ENCODE measurements around the gene AMBN. TPM values are rescaled to one million over a fixed set of nuclear protein-coding genes. Genes with fewer than 3 reads are reported as not detected.
A peak's percentile ranks its signal among the peaks of the same experiment; 100 is the strongest.

AMBN gene
- polyA plus RNA-seq, 1 donor (not counting 4 experiments of a cell fraction or from before 2014, with no cell fraction given) = not detected

DNA sequence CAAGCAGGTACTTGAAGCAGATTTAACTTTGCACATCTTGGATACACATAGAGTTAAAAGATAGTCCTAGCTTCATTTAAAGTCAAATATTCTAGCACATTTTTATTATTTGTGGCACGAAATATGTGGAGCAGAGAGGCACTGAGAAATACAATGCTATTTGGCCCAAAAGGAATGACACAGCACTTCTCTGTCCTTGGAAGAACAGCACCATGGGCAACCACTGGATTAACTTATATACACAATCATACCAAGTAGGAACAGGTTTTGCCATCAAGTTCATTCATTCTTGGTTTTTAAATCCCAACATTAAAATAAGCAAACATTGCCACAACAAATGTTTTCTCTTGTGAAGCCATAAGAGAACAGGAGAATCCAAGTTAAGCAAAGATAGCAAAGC lies 35.6 kb downstream of the AMBN start:
- no peak overlapping the region for H3K4me3 ChIP-seq (ENCODE audit: control insufficient read depth in 2 of 3, extremely low read depth in 1 of 3, insufficient read depth in 2 of 3, low read depth in 1 of 3, low read length in 3 of 3)
- H4K20me1 ChIP-seq (ENCODE audit: control insufficient read depth, extremely low read depth, insufficient read depth, low read length) = no peaks in the 10 kb centered on the region
- no peak overlapping the region for H3K9ac ChIP-seq (ENCODE audit: control insufficient read depth, extremely low read depth, insufficient read depth, low read length)
- dilution Hi-C loops (cut with MboI; ENCODE audit: extremely low pct_ligation_motif_present, low sequenced_read_pairs) = no loop called here
- H3K79me2 ChIP-seq (ENCODE audit: control insufficient read depth, insufficient read depth, low read length) = no peaks in the 10 kb centered on the region
- peaks cover 8% of the 10 kb centered on the region for H3K4me1 ChIP-seq (ENCODE audit: control insufficient read depth, extremely low read depth, insufficient read depth, low read length)
- TF ChIP-seq, protein P1, sequence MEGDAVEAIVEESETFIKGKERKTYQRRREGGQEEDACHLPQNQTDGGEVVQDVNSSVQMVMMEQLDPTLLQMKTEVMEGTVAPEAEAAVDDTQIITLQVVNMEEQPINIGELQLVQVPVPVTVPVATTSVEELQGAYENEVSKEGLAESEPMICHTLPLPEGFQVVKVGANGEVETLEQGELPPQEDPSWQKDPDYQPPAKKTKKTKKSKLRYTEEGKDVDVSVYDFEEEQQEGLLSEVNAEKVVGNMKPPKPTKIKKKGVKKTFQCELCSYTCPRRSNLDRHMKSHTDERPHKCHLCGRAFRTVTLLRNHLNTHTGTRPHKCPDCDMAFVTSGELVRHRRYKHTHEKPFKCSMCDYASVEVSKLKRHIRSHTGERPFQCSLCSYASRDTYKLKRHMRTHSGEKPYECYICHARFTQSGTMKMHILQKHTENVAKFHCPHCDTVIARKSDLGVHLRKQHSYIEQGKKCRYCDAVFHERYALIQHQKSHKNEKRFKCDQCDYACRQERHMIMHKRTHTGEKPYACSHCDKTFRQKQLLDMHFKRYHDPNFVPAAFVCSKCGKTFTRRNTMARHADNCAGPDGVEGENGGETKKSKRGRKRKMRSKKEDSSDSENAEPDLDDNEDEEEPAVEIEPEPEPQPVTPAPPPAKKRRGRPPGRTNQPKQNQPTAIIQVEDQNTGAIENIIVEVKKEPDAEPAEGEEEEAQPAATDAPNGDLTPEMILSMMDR (optimal IDR thresholded peaks at IDR 0.05 in 1 of 3, IDR thresholded peaks at IDR 0.05 in 1 of 3, conservative IDR thresholded peaks at IDR 0.05 in 1 of 3; ENCODE audit: extremely low read depth in 1 of 3, insufficient read depth in 2 of 3, low read length in 3 of 3) = no peak
- no peak for TF ChIP-seq EZH2 (IDR thresholded peaks at IDR 0.05; ENCODE audit: low read length)
- H2AFZ ChIP-seq (ENCODE audit: control insufficient read depth, low read length) = peak overlapping the region; percentile 10
- no peak overlapping the region for H3K27ac ChIP-seq (ENCODE audit: control insufficient read depth, insufficient read depth, low read length)
- H3K36me3 ChIP-seq (ENCODE audit: control insufficient read depth in 2 of 2, extremely low read depth in 1 of 2, insufficient read depth in 2 of 2, low read length in 2 of 2) = no peaks in the 10 kb centered on the region
- H3K9me1 ChIP-seq (ENCODE audit: control insufficient read depth, extremely low read depth, insufficient read depth, low read length) = no peaks in the 10 kb centered on the region
- H3K27me3 ChIP-seq (ENCODE audit: control insufficient read depth, extremely low read depth, insufficient read depth, low read length) = no peaks in the 10 kb centered on the region
- H3K4me2 ChIP-seq (ENCODE audit: control insufficient read depth, extremely low read depth, insufficient read depth, low read depth, low read length) = no peak overlapping the region
- H3K9me3 ChIP-seq (ENCODE audit: control insufficient read depth, low read depth, low read length) = no peaks in the 10 kb centered on the region
- DNase-seq (ENCODE audit: low read depth, low spot score) (no peak), FAIRE-seq (no peak)

DNA sequence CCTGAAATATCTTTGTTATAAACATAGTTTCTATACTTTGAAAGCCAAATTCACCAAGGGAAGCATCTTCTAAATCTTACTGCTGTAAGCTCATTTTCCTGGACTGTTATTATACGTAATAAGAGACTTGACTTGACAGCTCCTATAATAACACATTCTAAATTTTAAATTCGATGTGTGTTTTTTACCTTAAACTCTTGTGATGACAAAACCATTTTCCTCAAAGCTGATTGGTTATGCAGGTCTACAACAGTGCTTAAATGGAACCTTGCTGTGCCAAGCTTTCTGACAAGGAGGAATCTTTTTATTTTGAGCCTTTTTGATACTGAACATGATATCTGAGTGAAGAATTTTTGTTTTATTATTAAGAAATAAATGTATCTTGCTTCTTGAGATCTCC lies 36.4 kb downstream of the AMBN start, which contains the start of gene ENAM:
Gene ENAM (plus strand): TSS at position 301 of the 400 bp plus-strand sequence. CDS start 757 bp downstream, outside the sequence.
- DNase-seq (ENCODE audit: low read depth, low spot score) = no peak
- dilution Hi-C loops (cut with MboI; ENCODE audit: extremely low pct_ligation_motif_present, low sequenced_read_pairs) = no loop called here
- Histone ChIP-seq H3K9me1 (ENCODE audit: control insufficient read depth, extremely low read depth, insufficient read depth, low read length) (no peaks in the 10 kb centered on the region), H3K36me3 (ENCODE audit: control insufficient read depth in 2 of 2, extremely low read depth in 1 of 2, insufficient read depth in 2 of 2, low read length in 2 of 2) (no peaks in the 10 kb centered on the region), H4K20me1 (ENCODE audit: control insufficient read depth, extremely low read depth, insufficient read depth, low read length) (no peaks in the 10 kb centered on the region), H3K4me2 (ENCODE audit: control insufficient read depth, extremely low read depth, insufficient read depth, low read depth, low read length) (no peak within 1 kb of the TSS), H3K4me3 (ENCODE audit: control insufficient read depth in 2 of 3, extremely low read depth in 1 of 3, insufficient read depth in 2 of 3, low read depth in 1 of 3, low read length in 3 of 3) (no peak within 1 kb of the TSS), H3K79me2 (ENCODE audit: control insufficient read depth, insufficient read depth, low read length) (no peaks in the 10 kb centered on the region), H2AFZ (ENCODE audit: control insufficient read depth, low read length) (no peak within 1 kb of the TSS), H3K9me3 (ENCODE audit: control insufficient read depth, low read depth, low read length) (no peaks in the 10 kb centered on the region), H3K9ac (ENCODE audit: control insufficient read depth, extremely low read depth, insufficient read depth, low read length) (no peak within 1 kb of the TSS), H3K27me3 (ENCODE audit: control insufficient read depth, extremely low read depth, insufficient read depth, low read length) (no peaks in the 10 kb centered on the region), H3K4me1 (ENCODE audit: control insufficient read depth, extremely low read depth, insufficient read depth, low read length) (peaks cover 8% of the 10 kb centered on the region), H3K27ac (ENCODE audit: control insufficient read depth, insufficient read depth, low read length) (no peak within 1 kb of the TSS)
- FAIRE-seq = no peak
- TF ChIP-seq, protein P1 (optimal IDR thresholded peaks at IDR 0.05 in 1 of 3, IDR thresholded peaks at IDR 0.05 in 1 of 3, conservative IDR thresholded peaks at IDR 0.05 in 1 of 3; ENCODE audit: extremely low read depth in 1 of 3, insufficient read depth in 2 of 3, low read length in 3 of 3) = no peak
- no peak for TF ChIP-seq EZH2 (IDR thresholded peaks at IDR 0.05; ENCODE audit: low read length)
